Ovary (tissue), 3 donors: ENCODE measurements around the gene IQGAP2.

ENCODE experiments used
- CTCF ChIP-seq, 3 donors: fragments of 450-650 bp in 2 of 3; fragments of 200-600 bp in 1 of 3; IDR thresholded peaks; one replicate each; pipeline versions ENCODE4 v1.5.1 to v1.8.0; 2016 to 2022; ENCODE audit warnings: antibody characterized with exemption in 3 of 3, mild to moderate bottlenecking in 1 of 3
- EP300 ChIP-seq: sonication (generic); formaldehyde crosslinking; IDR thresholded peaks from one replicate; pipeline ENCODE4 v1.6.1; 2017; ENCODE audit warnings: antibody characterized with exemption
- donor health status: DM: no; HTN: no; CAD: no.

DNA sequence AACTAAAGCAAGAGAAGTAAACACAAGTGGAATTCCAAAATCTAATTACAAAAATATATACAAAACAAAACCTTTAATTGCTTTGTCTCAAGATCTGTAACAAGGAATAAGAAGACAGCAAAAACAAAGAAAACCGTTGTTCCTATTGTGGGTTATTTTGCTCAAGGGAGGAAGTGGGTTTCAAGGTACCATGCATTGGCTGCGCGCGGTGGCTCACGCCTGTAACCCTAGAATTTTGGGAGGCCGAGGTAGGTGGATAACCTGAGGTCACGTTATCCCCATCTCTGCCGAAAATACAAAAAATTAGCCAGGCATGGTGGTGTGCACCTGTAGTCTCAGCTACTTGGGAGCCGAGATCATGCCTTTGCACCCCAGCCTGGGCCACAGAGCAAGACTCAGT, 12.1 kb upstream of the IQGAP2 start:
- TF ChIP-seq CTCF (IDR thresholded peaks at IDR 0.05) (no peak), EP300 (no peak)
